Mesothelial cell of epicardium (in vitro differentiated cells): Measurements from ENCODE around the gene PLEKHA4. TPM values are rescaled to one million over a fixed set of nuclear protein-coding genes. Genes with fewer than 3 reads are reported as not detected.

Experiments used
- DNase-seq, 2 experiments: peaks; one replicate each; pipeline ENCODE4 v3.0.0; 2021; ENCODE audit warnings: low spot score in 2 of 2; ENCODE audit not compliant: unreplicated experiment in 2 of 2
- H3K27ac Mint-ChIP-seq: 2 replicates; pipeline ENCODE4 v1.8.0; 2021; ENCODE audit warnings: mixed read lengths
- H3K27me3 Mint-ChIP-seq: 2 replicates; pipeline ENCODE4 v1.8.0; 2021; ENCODE audit warnings: low read depth, mixed read lengths
- H3K36me3 Mint-ChIP-seq: 2 replicates; pipeline ENCODE4 v1.8.0; 2021; ENCODE audit warnings: mixed read lengths
- H3K4me1 Mint-ChIP-seq: 2 replicates; pipeline ENCODE4 v1.8.0; 2021; ENCODE audit warnings: mixed read lengths
- H3K4me3 Mint-ChIP-seq: 2 replicates; pipeline ENCODE4 v1.8.0; 2021; ENCODE audit warnings: mild to moderate bottlenecking, moderate library complexity, mixed read lengths
- H3K9me3 Mint-ChIP-seq: 2 replicates; pipeline ENCODE4 v1.8.0; 2021; ENCODE audit warnings: mixed read lengths
- total RNA-seq: library from RNA; stranded (reverse); gene quantifications from 3 replicates; pipeline ENCODE4 v1.2.1, GENCODE V29; 2021
- TF ChIP-seq, protein P1 (sequence below): fragments of 200-600 bp; sonication (generic); IDR thresholded peaks from one replicate; pipeline ENCODE4 v1.5.0; 2021; ENCODE audit warnings: antibody characterized with exemption; ENCODE audit not compliant: unreplicated experiment

Gene PLEKHA4
- total RNA-seq, 1 donor from 2014 or later, result 26.9 TPM

DNA sequence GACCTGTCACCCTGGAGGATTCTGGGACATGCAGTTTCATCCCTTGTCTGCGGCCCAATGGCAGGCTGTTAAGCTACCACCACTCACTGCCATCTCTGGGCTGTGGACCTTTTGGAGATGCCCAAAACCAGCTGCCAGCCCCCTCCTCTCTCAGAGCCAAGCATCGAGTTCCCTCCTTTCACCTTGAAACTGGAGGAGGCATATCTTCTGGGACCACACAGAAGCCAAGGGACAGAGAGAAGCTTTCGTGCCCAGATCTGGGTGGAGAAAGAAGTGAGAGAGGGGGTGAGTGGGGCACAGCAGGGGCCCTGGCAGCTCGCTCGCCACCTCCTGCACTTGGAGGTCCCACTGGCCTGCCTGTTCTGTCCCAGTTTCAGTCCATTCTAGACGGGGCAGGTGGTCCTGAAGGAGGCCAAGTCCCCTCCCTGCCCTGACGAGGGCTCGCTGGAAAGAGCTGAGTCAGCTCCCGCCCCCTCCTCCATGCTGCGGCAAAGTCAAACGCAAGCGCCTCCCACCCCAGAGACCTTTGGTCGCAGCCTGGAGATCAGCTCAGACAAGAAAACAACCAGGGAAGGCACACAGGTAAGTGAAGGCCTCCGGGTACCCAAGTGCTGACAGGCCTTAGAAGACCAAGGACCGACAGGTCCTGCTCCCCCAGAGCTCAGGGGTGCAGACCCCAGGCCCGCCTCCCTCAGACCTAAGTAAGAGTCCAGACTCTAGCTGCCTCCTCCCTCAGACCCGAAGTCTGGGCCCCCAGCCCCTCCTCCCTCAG, 61.4 kb downstream of the PLEKHA4 start:
- peaks cover 15% of the 10 kb centered on the region for H3K4me1 Mint-ChIP-seq
- H3K4me3 Mint-ChIP-seq, result no peak overlapping the region
- no peaks in the 10 kb centered on the region for H3K9me3 Mint-ChIP-seq

GRCh38 chr19:48806518-48806817, 61.9 kb downstream of the PLEKHA4 start:
- DNase-seq, result no peak
- Mint-ChIP-seq H3K27ac (peak overlapping the region; percentile 73), H3K4me3 (no peak overlapping the region), H3K27me3 (no peaks in the 10 kb centered on the region), H3K9me3 (no peaks in the 10 kb centered on the region), H3K4me1 (peaks cover 14% of the 10 kb centered on the region), H3K36me3 (no peaks in the 10 kb centered on the region)
- TF ChIP-seq, protein P1, sequence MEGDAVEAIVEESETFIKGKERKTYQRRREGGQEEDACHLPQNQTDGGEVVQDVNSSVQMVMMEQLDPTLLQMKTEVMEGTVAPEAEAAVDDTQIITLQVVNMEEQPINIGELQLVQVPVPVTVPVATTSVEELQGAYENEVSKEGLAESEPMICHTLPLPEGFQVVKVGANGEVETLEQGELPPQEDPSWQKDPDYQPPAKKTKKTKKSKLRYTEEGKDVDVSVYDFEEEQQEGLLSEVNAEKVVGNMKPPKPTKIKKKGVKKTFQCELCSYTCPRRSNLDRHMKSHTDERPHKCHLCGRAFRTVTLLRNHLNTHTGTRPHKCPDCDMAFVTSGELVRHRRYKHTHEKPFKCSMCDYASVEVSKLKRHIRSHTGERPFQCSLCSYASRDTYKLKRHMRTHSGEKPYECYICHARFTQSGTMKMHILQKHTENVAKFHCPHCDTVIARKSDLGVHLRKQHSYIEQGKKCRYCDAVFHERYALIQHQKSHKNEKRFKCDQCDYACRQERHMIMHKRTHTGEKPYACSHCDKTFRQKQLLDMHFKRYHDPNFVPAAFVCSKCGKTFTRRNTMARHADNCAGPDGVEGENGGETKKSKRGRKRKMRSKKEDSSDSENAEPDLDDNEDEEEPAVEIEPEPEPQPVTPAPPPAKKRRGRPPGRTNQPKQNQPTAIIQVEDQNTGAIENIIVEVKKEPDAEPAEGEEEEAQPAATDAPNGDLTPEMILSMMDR, result no peak

More for the DNA sequence above, 61.4 kb downstream of the PLEKHA4 start:
- TF ChIP-seq, protein P1, result no peak
- Mint-ChIP-seq H3K36me3 (no peaks in the 10 kb centered on the region), H3K27me3 (no peaks in the 10 kb centered on the region), H3K27ac (peak overlapping the region; percentile 73)
- DNase-seq, result peak in 1 of 2 experiments; percentile 53

GRCh38 chr19:48805452-48805851, 63.0 kb downstream of the PLEKHA4 start:
- DNase-seq, result no peak
- Mint-ChIP-seq H3K4me1 (peaks cover 12% of the 10 kb centered on the region), H3K9me3 (no peaks in the 10 kb centered on the region), H3K4me3 (no peak overlapping the region), H3K27me3 (no peaks in the 10 kb centered on the region), H3K36me3 (no peaks in the 10 kb centered on the region), H3K27ac (no peak overlapping the region)
- TF ChIP-seq, protein P1, result no peak

- no peaks in the 10 kb centered on the region for H3K27me3 Mint-ChIP-seq
- TF ChIP-seq, protein P1, result no peak
- H3K36me3 Mint-ChIP-seq, result no peaks in the 10 kb centered on the region
- DNase-seq, result no peak
- peaks cover 3% of the 10 kb centered on the region for H3K4me1 Mint-ChIP-seq
- H3K4me3 Mint-ChIP-seq, result no peak overlapping the region
- H3K9me3 Mint-ChIP-seq, result no peaks in the 10 kb centered on the region
- peak overlapping the region; percentile 15 for H3K27ac Mint-ChIP-seq
These were observed 63.9 kb downstream of the PLEKHA4 start for GRCh38 chr19:48804496-48804895.

- DNase-seq, result no peak
- TF ChIP-seq, protein P1, result no peak
- Mint-ChIP-seq H3K27ac (no peak overlapping the region), H3K4me3 (no peak overlapping the region), H3K27me3 (no peaks in the 10 kb centered on the region), H3K9me3 (no peaks in the 10 kb centered on the region), H3K4me1 (peaks cover 3% of the 10 kb centered on the region), H3K36me3 (no peaks in the 10 kb centered on the region)
These were observed 65.8 kb downstream of the PLEKHA4 start for GRCh38 chr19:48802623-48803022.
